Breast epithelium (tissue), 4 donors: ENCODE data around the gene UGT1A1. TPM values are rescaled to one million over a fixed set of nuclear protein-coding genes. Genes with fewer than 3 reads are reported as not detected.

Experiments
- DNase-seq, 2 donors: peaks; one replicate each; pipeline ENCODE4 v3.0.0-alpha.2; 2019; ENCODE audit warnings: low spot score in 2 of 2
- H3K27ac ChIP-seq, 2 donors: fragments of 200-600 bp; sonication (generic) in 1 of 2; one replicate each; pipeline ENCODE4 v1.5.1; 2016 to 2019; ENCODE audit warnings: mild to moderate bottlenecking in 1 of 2
- H3K27me3 ChIP-seq, 2 donors: fragments of 200-600 bp; sonication (generic) in 1 of 2; one replicate each; pipeline versions ENCODE4 v1.5.1 to v1.6.0; 2017 to 2019; ENCODE audit warnings: control low read depth in 1 of 2, mild to moderate bottlenecking in 1 of 2
- H3K36me3 ChIP-seq: fragments of 200-600 bp; one replicate; pipeline ENCODE4 v1.5.1; 2019
- H3K4me1 ChIP-seq, 2 donors: fragments of 200-600 bp; sonication (generic); one replicate each; pipeline ENCODE4 v1.5.1; 2016 to 2019; ENCODE audit warnings: control low read depth in 1 of 2
- H3K4me3 ChIP-seq, 3 donors: fragments of 200-600 bp; sonication (generic); 1 replicate in 2 of 3; 2 replicates in 1 of 3; pipeline ENCODE4 v1.5.1; 2016 to 2019; ENCODE audit warnings: mild to moderate bottlenecking in 3 of 3, moderate library complexity in 2 of 3
- H3K9me3 ChIP-seq, 2 donors: fragments of 200-600 bp; sonication (generic) in 1 of 2; one replicate each; pipeline ENCODE4 v1.5.1; 2016 to 2019; ENCODE audit warnings: control low read depth in 1 of 2
- POLR2A ChIP-seq: fragments of 450-650 bp; IDR thresholded peaks from one replicate; pipeline ENCODE4 v1.6.1; 2016; ENCODE audit warnings: antibody characterized with exemption, mild to moderate bottlenecking, moderate library complexity
- POLR2AphosphoS5 ChIP-seq, 3 donors: sonication (generic); formaldehyde crosslinking; IDR thresholded peaks; one replicate each; pipeline ENCODE4 v1.6.1; 2017; ENCODE audit warnings: antibody characterized with exemption in 3 of 3
- intact Hi-C: fragments of 100-400 bp; cut with DNase I; formaldehyde crosslinking; loops from one replicate; pipeline ENCODE4 v1.15.1; 2023; ENCODE audit warnings: low total_unique reads
- total RNA-seq, 3 donors: library from RNA; depleted of rRNA; stranded (reverse); fragments of >200 nt; gene quantifications; one replicate each; pipeline ENCODE4 v1.1.0, GENCODE V29; 2016
- TF ChIP-seq, protein P1 (sequence below), 3 donors: fragments of 450-650 bp; IDR thresholded peaks; one replicate each; pipeline ENCODE4 v1.5.1; 2016 to 2017; ENCODE audit warnings: antibody characterized with exemption in 3 of 3, mild to moderate bottlenecking in 3 of 3, moderate library complexity in 3 of 3

The UGT1A1 gene
- total RNA-seq, 3 donors from 2014 or later: not detected

DNA sequence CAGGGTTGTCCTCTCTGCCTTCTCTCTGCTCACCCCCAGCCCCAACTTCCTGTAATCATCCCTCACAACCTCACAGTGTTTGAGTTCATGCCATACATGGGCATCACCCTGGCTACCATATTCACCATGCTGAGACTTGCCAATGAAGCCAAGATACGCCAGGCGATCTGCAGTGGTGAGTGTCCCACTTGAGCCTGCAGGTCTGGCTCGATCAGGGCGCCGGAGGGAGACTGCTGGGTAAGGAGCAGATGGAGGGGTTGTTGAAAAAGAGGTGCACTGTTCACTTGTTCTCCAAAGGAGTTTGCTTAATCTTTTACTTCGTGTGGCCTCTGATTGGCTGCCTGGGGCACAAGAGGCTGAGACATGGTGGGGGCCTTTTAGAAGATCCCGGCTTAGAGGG lies 32.6 kb downstream of the UGT1A1 start:
- TF ChIP-seq POLR2A: no peak
- no peak for TF ChIP-seq POLR2AphosphoS5 (IDR thresholded peaks at IDR 0.05)
- TF ChIP-seq, protein P1, sequence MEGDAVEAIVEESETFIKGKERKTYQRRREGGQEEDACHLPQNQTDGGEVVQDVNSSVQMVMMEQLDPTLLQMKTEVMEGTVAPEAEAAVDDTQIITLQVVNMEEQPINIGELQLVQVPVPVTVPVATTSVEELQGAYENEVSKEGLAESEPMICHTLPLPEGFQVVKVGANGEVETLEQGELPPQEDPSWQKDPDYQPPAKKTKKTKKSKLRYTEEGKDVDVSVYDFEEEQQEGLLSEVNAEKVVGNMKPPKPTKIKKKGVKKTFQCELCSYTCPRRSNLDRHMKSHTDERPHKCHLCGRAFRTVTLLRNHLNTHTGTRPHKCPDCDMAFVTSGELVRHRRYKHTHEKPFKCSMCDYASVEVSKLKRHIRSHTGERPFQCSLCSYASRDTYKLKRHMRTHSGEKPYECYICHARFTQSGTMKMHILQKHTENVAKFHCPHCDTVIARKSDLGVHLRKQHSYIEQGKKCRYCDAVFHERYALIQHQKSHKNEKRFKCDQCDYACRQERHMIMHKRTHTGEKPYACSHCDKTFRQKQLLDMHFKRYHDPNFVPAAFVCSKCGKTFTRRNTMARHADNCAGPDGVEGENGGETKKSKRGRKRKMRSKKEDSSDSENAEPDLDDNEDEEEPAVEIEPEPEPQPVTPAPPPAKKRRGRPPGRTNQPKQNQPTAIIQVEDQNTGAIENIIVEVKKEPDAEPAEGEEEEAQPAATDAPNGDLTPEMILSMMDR (IDR thresholded peaks at IDR 0.05): no peak
- Histone ChIP-seq H3K27ac (no peak overlapping the region), H3K4me1 (no peaks in the 10 kb centered on the region), H3K36me3 (no peaks in the 10 kb centered on the region), H3K9me3 (no peaks in the 10 kb centered on the region), H3K4me3 (no peak overlapping the region), H3K27me3 (no peaks in the 10 kb centered on the region)
- DNase-seq: no peak
- intact Hi-C loops: no loop called here

DNA sequence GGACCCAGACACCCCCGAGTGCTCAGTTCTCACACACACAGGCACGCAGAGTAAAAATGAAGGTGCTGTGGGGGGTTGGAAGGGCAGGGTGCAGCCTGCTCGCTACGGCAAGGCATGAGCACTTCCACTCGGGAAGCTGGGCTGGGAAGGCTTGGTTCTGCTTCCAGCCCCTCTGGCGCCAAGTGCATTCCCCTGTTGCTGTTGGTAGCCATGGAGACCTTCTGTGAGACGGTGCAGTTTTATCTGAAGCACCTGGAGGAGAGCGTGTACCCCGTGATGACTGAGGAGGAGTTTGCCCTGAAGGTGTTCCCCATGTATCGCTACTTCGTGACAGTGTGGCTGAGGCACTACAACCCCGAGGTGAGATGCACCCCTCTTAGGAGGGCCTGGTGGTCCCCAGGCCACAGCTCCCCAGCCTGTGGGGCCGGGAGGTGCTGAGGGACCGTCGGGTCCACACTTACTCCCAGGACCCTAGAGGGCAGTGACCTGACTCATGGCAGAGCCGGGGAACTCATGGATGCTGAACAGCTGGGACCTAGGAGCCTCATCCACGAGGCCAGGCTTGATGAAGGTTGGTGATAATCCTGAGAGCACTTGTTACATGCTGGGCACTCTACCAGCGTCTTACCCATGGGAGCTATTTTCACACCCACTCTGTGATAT lies 33.5 kb downstream of the UGT1A1 start:
- intact Hi-C loops: no loop called here
- Histone ChIP-seq H3K36me3 (no peaks in the 10 kb centered on the region), H3K27ac (no peak overlapping the region), H3K27me3 (no peaks in the 10 kb centered on the region), H3K4me3 (no peak overlapping the region), H3K4me1 (no peaks in the 10 kb centered on the region), H3K9me3 (no peaks in the 10 kb centered on the region)
- no peak for DNase-seq
- TF ChIP-seq POLR2A: no peak
- TF ChIP-seq, protein P1 (IDR thresholded peaks at IDR 0.05): no peak
- no peak for TF ChIP-seq POLR2AphosphoS5 (IDR thresholded peaks at IDR 0.05)

GRCh38 chr2:233794128-233794658 lies 34.1 kb downstream of the UGT1A1 start:
- H3K4me1 ChIP-seq: no peaks in the 10 kb centered on the region
- no peak for DNase-seq
- no peak overlapping the region for H3K4me3 ChIP-seq
- no peaks in the 10 kb centered on the region for H3K36me3 ChIP-seq
- TF ChIP-seq POLR2AphosphoS5 (IDR thresholded peaks at IDR 0.05) (no peak), POLR2A (no peak)
- TF ChIP-seq, protein P1 (IDR thresholded peaks at IDR 0.05): no peak
- H3K9me3 ChIP-seq: no peaks in the 10 kb centered on the region
- intact Hi-C loops: no loop called here
- no peaks in the 10 kb centered on the region for H3K27me3 ChIP-seq
- H3K27ac ChIP-seq: no peak overlapping the region

- TF ChIP-seq POLR2AphosphoS5 (IDR thresholded peaks at IDR 0.05) (no peak), POLR2A (no peak)
- TF ChIP-seq, protein P1 (IDR thresholded peaks at IDR 0.05): no peak
- Histone ChIP-seq H3K36me3 (no peaks in the 10 kb centered on the region), H3K27me3 (no peaks in the 10 kb centered on the region), H3K4me3 (no peak overlapping the region), H3K4me1 (no peaks in the 10 kb centered on the region), H3K9me3 (no peaks in the 10 kb centered on the region), H3K27ac (no peak overlapping the region)
- no peak for DNase-seq
- intact Hi-C loops: no loop called here
Observed at GRCh38 chr2:233795735-233796171, 35.7 kb downstream of the UGT1A1 start.

DNA sequence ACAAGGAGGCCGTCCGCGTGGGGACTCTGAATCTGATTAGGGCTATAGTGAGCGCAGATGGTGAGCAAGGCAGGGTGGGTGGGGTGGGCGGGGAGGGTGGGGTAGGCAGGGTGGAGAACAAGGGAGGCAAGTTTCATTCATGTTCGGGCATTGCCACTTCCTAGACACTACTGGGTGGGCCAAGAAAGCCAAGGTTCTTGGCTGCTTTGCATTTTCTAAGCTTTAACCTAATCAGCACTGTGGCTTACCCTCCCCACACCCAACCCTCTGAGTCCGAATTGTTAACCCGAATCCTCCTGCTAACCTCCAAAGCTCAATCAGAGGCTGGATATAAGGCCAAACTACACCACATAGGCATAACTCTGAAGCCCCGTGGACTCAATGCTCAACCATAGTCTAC lies 36.2 kb downstream of the UGT1A1 start:
- no peaks in the 10 kb centered on the region for H3K36me3 ChIP-seq
- H3K27me3 ChIP-seq: no peaks in the 10 kb centered on the region
- TF ChIP-seq POLR2AphosphoS5 (IDR thresholded peaks at IDR 0.05) (no peak), POLR2A (no peak)
- TF ChIP-seq, protein P1 (IDR thresholded peaks at IDR 0.05): no peak

More for the DNA sequence above, 36.2 kb downstream of the UGT1A1 start:
- no peaks in the 10 kb centered on the region for H3K9me3 ChIP-seq
- H3K4me1 ChIP-seq: no peaks in the 10 kb centered on the region
- intact Hi-C loops: no loop called here
- no peak overlapping the region for H3K4me3 ChIP-seq
- no peak for DNase-seq
- H3K27ac ChIP-seq: no peak overlapping the region
